ENCODE measurements around the gene EPHB1.

DNA sequence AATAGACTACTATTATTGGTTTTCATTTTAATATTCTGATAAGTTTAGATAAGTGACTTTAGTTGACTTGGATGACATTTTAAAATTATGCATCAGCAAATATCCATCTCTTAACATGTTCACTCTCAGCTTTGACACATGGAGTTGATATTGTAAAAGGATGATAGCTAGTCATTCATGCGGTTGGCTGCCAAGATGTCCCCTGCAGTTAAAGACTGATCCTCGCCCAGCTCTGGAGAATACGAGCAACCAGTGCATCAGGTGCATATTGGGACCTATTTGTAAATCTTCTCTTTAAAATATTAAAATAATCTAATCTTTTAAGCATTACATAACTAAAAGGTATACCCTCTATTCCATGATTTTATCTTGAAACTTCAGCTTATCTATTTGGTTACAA lies 41.9 kb downstream of the EPHB1 start:
- TF ChIP-seq GLIS3 (CRISPR knock-in tag; IDR thresholded peaks at IDR 0.05), result no peak
- no peak for TF ChIP-seq RARB (CRISPR knock-in tag; IDR thresholded peaks at IDR 0.05)
- TF ChIP-seq ESRRG (CRISPR knock-in tag; IDR thresholded peaks at IDR 0.05), result no peak
- TF ChIP-seq, protein P1, sequence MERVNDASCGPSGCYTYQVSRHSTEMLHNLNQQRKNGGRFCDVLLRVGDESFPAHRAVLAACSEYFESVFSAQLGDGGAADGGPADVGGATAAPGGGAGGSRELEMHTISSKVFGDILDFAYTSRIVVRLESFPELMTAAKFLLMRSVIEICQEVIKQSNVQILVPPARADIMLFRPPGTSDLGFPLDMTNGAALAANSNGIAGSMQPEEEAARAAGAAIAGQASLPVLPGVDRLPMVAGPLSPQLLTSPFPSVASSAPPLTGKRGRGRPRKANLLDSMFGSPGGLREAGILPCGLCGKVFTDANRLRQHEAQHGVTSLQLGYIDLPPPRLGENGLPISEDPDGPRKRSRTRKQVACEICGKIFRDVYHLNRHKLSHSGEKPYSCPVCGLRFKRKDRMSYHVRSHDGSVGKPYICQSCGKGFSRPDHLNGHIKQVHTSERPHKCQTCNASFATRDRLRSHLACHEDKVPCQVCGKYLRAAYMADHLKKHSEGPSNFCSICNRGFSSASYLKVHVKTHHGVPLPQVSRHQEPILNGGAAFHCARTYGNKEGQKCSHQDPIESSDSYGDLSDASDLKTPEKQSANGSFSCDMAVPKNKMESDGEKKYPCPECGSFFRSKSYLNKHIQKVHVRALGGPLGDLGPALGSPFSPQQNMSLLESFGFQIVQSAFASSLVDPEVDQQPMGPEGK (CRISPR knock-in tag; IDR thresholded peaks at IDR 0.05; ENCODE audit: borderline replicate concordance), result no peak
- TF ChIP-seq SNAI2 (CRISPR knock-in tag; IDR thresholded peaks at IDR 0.05), result no peak
- TF ChIP-seq ZNF70 (CRISPR knock-in tag; IDR thresholded peaks at IDR 0.05), result no peak

All from SK-N-SH treated with all-trans-retinoic acid at 6 μM for 48 hours (cell line).